ENCODE data around the gene EEFSEC. TPM values are rescaled to one million over a fixed set of nuclear protein-coding genes. Genes with fewer than 3 reads are reported as not detected.

Gene EEFSEC
- total and polyA plus RNA-seq, 2 experiments from 2014 or later, result 10.1 to 16.2 TPM

- no peak for TF ChIP-seq ZNF462 (CRISPR knock-in tag; IDR thresholded peaks at IDR 0.05)
- TF ChIP-seq REST (IDR thresholded peaks at IDR 0.05; ENCODE audit: unreplicated experiment), result no peak
- no peak for TF ChIP-seq EZH2 (IDR thresholded peaks at IDR 0.05; ENCODE audit: low read depth, unreplicated experiment)
- no peak for TF ChIP-seq EZH2phosphoT487 (IDR thresholded peaks at IDR 0.05; ENCODE audit: unreplicated experiment)
These were observed 199.0 kb downstream of the EEFSEC start (continued) for GRCh38 chr3:128352326-128352725.

GRCh38 chr3:128353361-128353965 is 200.2 kb downstream of the EEFSEC start:
- Histone ChIP-seq H3F3A (replicated peaks; ENCODE audit: low read depth) (no peaks in the 10 kb centered on the region), H2AFZ (no peak overlapping the region), H3K4me1 (ENCODE audit: insufficient read depth) (peaks cover 10% of the 10 kb centered on the region), H3K27me3 (ENCODE audit: insufficient read depth) (no peaks in the 10 kb centered on the region), H3K79me2 (replicated peaks; ENCODE audit: insufficient read depth) (no peaks in the 10 kb centered on the region), H3K36me3 (ENCODE audit: insufficient read depth) (no peaks in the 10 kb centered on the region), H3K27ac (ENCODE audit: low read depth) (no peak overlapping the region), H3K4me2 (no peak overlapping the region), H3K4me3 (no peak overlapping the region), H3K9me2 (ENCODE audit: insufficient read depth) (no peaks in the 10 kb centered on the region), H4K20me1 (replicated peaks; ENCODE audit: insufficient read depth) (no peaks in the 10 kb centered on the region)
- ATAC-seq (no peak), DNase-seq (ENCODE audit: low spot score) (no peak)
- Mint-ChIP-seq H3K27me3 (ENCODE audit: insufficient read depth, low read depth, poor library complexity) (peaks cover 2% of the 10 kb centered on the region), H3K27ac (no peak overlapping the region), H3K36me3 (ENCODE audit: low read depth) (peaks cover 4% of the 10 kb centered on the region; the same call in 1 of the 3 replicates), H3K4me3 (no peak overlapping the region), H3K4me1 (peaks cover 12% of the 10 kb centered on the region), H3K9me3 (no peaks in the 10 kb centered on the region)
- TF ChIP-seq ZNF331 (CRISPR knock-in tag; IDR thresholded peaks at IDR 0.05; ENCODE audit: low read depth) (no peak), POLR2AphosphoS5 (IDR thresholded peaks at IDR 0.05; ENCODE audit: low read depth) (no peak), REST (IDR thresholded peaks at IDR 0.05; ENCODE audit: unreplicated experiment) (no peak), JUNB (IDR thresholded peaks at IDR 0.05; ENCODE audit: unreplicated experiment) (no peak), STAT1 (IDR thresholded peaks at IDR 0.05; ENCODE audit: unreplicated experiment) (no peak), ZNF114 (CRISPR knock-in tag; IDR thresholded peaks at IDR 0.05) (no peak), CREB1 (CRISPR knock-in tag; IDR thresholded peaks at IDR 0.05; ENCODE audit: low read depth) (no peak)
- TF ChIP-seq, protein P1, sequence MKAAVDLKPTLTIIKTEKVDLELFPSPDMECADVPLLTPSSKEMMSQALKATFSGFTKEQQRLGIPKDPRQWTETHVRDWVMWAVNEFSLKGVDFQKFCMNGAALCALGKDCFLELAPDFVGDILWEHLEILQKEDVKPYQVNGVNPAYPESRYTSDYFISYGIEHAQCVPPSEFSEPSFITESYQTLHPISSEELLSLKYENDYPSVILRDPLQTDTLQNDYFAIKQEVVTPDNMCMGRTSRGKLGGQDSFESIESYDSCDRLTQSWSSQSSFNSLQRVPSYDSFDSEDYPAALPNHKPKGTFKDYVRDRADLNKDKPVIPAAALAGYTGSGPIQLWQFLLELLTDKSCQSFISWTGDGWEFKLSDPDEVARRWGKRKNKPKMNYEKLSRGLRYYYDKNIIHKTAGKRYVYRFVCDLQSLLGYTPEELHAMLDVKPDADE (IDR thresholded peaks at IDR 0.05), result no peak
